K562 (cell line): ENCODE results near the gene TXNRD1. TPM values are rescaled to one million over a fixed set of nuclear protein-coding genes. Genes with fewer than 3 reads are reported as not detected.

Experiments used
- ATAC-seq: fragments of 200-7000 bp; cut with Tn5 transposase; 3 replicates; pipeline ENCODE4 v1.9.1; 2020; ENCODE audit warnings: moderate library complexity
- BruUV-seq: library from RNA; stranded (reverse); fragments of 400-500 nt; replicated peaks from 2 replicates; lab custom pipeline; 2021; lab: Mats Ljungman, UMichigan
- CTCF ChIA-PET: fragments of 300-600 bp; formaldehyde crosslinking; extraction: SDS; loops from one replicate; lab custom pipeline; 2021; ENCODE audit warnings: low intra/inter-chr PET ratio; lab: Yijun Ruan, JAX
- POLR2A ChIA-PET: fragments of 300-600, 350-650 bp; sonication (Branson Sonifier 250); formaldehyde crosslinking; extraction: SDS; loops from one replicate; lab custom pipeline; 2021; ENCODE audit warnings: antibody characterized with exemption, inconsistent platforms; lab: Yijun Ruan, JAX
- DNase-seq, 4 experiments: peaks; one replicate each; pipeline versions ENCODE4 v3.0.0 to v3.0.0-alpha.2; 2011 to 2018; ENCODE audit warnings: low spot score in 3 of 4, mixed read lengths in 3 of 4; ENCODE audit errors: extremely low read depth in 1 of 4
- FAIRE-seq: peaks from 2 replicates; lab custom pipeline; 2011; peaks lifted over from hg19 to GRCh38; lab: Jason Lieb, UNC
- H2AFZ ChIP-seq: 2 replicates; pipeline ENCODE4 v1.6.0; 2011; ENCODE audit warnings: low read depth, low read length, control low read depth, inconsistent platforms
- H3K27ac ChIP-seq: fragments of 200-600 bp; 3 replicates; pipeline ENCODE4 v1.8.0; 2011; ENCODE audit warnings: low read depth, mild to moderate bottlenecking, control low read depth, inconsistent platforms, low read length, moderate library complexity, mixed read lengths; ENCODE audit errors: extremely low read depth
- H3K27me3 ChIP-seq, 2 experiments: fragments of 300-600 bp in 1 of 2; 2 replicates in 1 of 2; 3 replicates in 1 of 2; pipeline versions ENCODE4 v1.6.0 to v1.8.0; 2011; ENCODE audit warnings: inconsistent platforms in 2 of 2, low read length in 2 of 2, mild to moderate bottlenecking in 1 of 2, mixed read lengths in 1 of 2, moderate library complexity in 1 of 2; ENCODE audit not compliant: control insufficient read depth in 2 of 2, insufficient read depth in 2 of 2
- H3K36me3 ChIP-seq: fragments of 300-600 bp; 3 replicates; pipeline ENCODE4 v1.8.0; 2011; ENCODE audit warnings: mild to moderate bottlenecking, low read length, inconsistent platforms; ENCODE audit not compliant: control insufficient read depth, insufficient read depth
- H3K4me1 ChIP-seq, 2 experiments: fragments of 200-600 bp in 1 of 2; replicated peaks in 1 of 2; 2 replicates in 1 of 2; 3 replicates in 1 of 2; pipeline versions ENCODE4 v1.5.1 to v1.8.0; 2011; ENCODE audit warnings: inconsistent platforms in 2 of 2, low read length in 2 of 2, mild to moderate bottlenecking in 1 of 2, mixed read lengths in 1 of 2, moderate library complexity in 1 of 2; ENCODE audit not compliant: control insufficient read depth in 2 of 2, insufficient read depth in 2 of 2
- H3K4me2 ChIP-seq: 2 replicates; pipeline ENCODE4 v1.6.1; 2011; ENCODE audit warnings: low read length, control low read depth, inconsistent platforms, mixed read lengths; ENCODE audit not compliant: insufficient read depth
- H3K4me3 ChIP-seq: fragments of 200-600 bp; sonication (generic), shearing (Covaris generic); 2 replicates; pipeline ENCODE4 v1.5.1; 2016; ENCODE audit warnings: control low read depth, inconsistent platforms
- H3K79me2 ChIP-seq: fragments of 200-600 bp; 3 replicates; pipeline ENCODE4 v1.8.0; 2011; ENCODE audit warnings: low read length, inconsistent platforms; ENCODE audit not compliant: control insufficient read depth, insufficient read depth
- H3K9ac ChIP-seq, 2 experiments: 2 replicates each; pipeline versions ENCODE4 v1.6.0 to v1.6.1; 2011; ENCODE audit warnings: low read depth in 2 of 2, low read length in 2 of 2, control low read depth in 1 of 2, inconsistent platforms in 1 of 2, mild to moderate bottlenecking in 1 of 2, mixed read lengths in 1 of 2; ENCODE audit not compliant: insufficient read depth in 1 of 2
- H3K9me1 ChIP-seq: one replicate; pipeline ENCODE4 v1.6.0; 2011; ENCODE audit warnings: inconsistent platforms, mild to moderate bottlenecking, low read length, moderate library complexity; ENCODE audit not compliant: control insufficient read depth, insufficient read depth
- H3K9me3 ChIP-seq: replicated peaks from 2 replicates; pipeline ENCODE4 v1.5.1; 2011; ENCODE audit warnings: low read depth, low read length, inconsistent platforms; ENCODE audit not compliant: control insufficient read depth, insufficient read depth
- H4K20me1 ChIP-seq: replicated peaks from 2 replicates; pipeline ENCODE4 v1.6.1; 2011; ENCODE audit warnings: low read length, inconsistent platforms, mixed read lengths; ENCODE audit not compliant: control insufficient read depth, insufficient read depth
- ARID1B ChIP-seq: fragments of 450-650 bp; IDR thresholded peaks from 2 replicates; pipeline ENCODE4 v1.6.1; 2016; ENCODE audit warnings: antibody characterized with exemption, mild to moderate bottlenecking, inconsistent platforms
- CBFA2T2 ChIP-seq: fragments of 450-650 bp; conservative IDR thresholded peaks from 2 replicates; pipeline ENCODE4 v1.6.1; 2017; ENCODE audit warnings: mild to moderate bottlenecking
- CBX3 ChIP-seq, 2 experiments: IDR thresholded peaks; 1 replicate in 1 of 2; 2 replicates in 1 of 2; pipeline ENCODE4 v1.6.1; 2012; ENCODE audit warnings: inconsistent platforms in 2 of 2, low read length in 2 of 2, borderline replicate concordance in 1 of 2, control low read depth in 1 of 2
- CEBPG ChIP-seq, 3 experiments: fragments of 200-800 bp in 1 of 3; sonication (Bioruptor generic) in 1 of 3; sonication (generic) in 1 of 3; formaldehyde crosslinking in 1 of 3; IDR thresholded peaks in 2 of 3; conservative IDR thresholded peaks in 1 of 3; 2 replicates each; pipeline versions ENCODE4 v1.6.1 to v1.8.0; 2016 to 2022; ENCODE audit warnings: missing compliant biosample characterization in 2 of 3, missing genetic modification characterization in 2 of 3, mild to moderate bottlenecking in 1 of 3, missing genetic modification reagents in 1 of 3
- ERF ChIP-seq: fragments of 450-650 bp; formaldehyde crosslinking; IDR thresholded peaks from 2 replicates; pipeline ENCODE4 v1.4.0; 2020; ENCODE audit warnings: mild to moderate bottlenecking, mixed read lengths
- MXI1 ChIP-seq: IDR thresholded peaks from 2 replicates; pipeline ENCODE4 v1.6.1; 2011; ENCODE audit warnings: low read depth, mild to moderate bottlenecking, improper control_type of control experiment, low read length
- POLR2AphosphoS2 ChIP-seq: IDR thresholded peaks from 2 replicates; pipeline ENCODE4 v1.6.1; 2012; ENCODE audit warnings: low read length, improper control_type of control experiment
- PURB ChIP-seq: sonication (generic); formaldehyde crosslinking; IDR thresholded peaks from 2 replicates; pipeline ENCODE4 v1.9.0; 2021; ENCODE audit warnings: low read depth, mild to moderate bottlenecking, missing genetic modification reagents
- RBM17 ChIP-seq: fragments of 200-400 bp; formaldehyde crosslinking; IDR thresholded peaks from 2 replicates; pipeline ENCODE4 v1.6.1; 2017; ENCODE audit warnings: low read depth, mild to moderate bottlenecking, low read length, borderline replicate concordance
- SMAD1 ChIP-seq: fragments of 150-350 bp; IDR thresholded peaks from 2 replicates; pipeline ENCODE4 v1.6.1; 2014; ENCODE audit warnings: low read length, low read depth; ENCODE audit not compliant: partially characterized antibody
- SRSF7 ChIP-seq: fragments of 200-400 bp; formaldehyde crosslinking; optimal IDR thresholded peaks from 2 replicates; pipeline ENCODE3; 2017; ENCODE audit warnings: mild to moderate bottlenecking, low read depth, low read length
- TAF7 ChIP-seq: fragments of 450-650 bp; IDR thresholded peaks from 2 replicates; pipeline ENCODE4 v1.6.1; 2016; ENCODE audit warnings: missing genetic modification characterization, missing compliant biosample characterization
- TCF7 ChIP-seq: sonication (generic); IDR thresholded peaks from 2 replicates; pipeline ENCODE4 v1.6.1; 2016; ENCODE audit warnings: antibody characterized with exemption, borderline replicate concordance
- ZBTB8A ChIP-seq: fragments of 450-650 bp; IDR thresholded peaks from 2 replicates; pipeline ENCODE4 v1.6.1; 2018; ENCODE audit warnings: mild to moderate bottlenecking, moderate library complexity; ENCODE audit not compliant: partially characterized antibody
- ZKSCAN1 ChIP-seq: fragments of 150-350 bp; IDR thresholded peaks from 2 replicates; pipeline ENCODE4 v1.6.1; 2016; ENCODE audit warnings: low read depth, low read length
- ZNF263 ChIP-seq: sonication (generic); formaldehyde crosslinking; IDR thresholded peaks from 2 replicates; pipeline ENCODE4 v1.8.0; 2022; ENCODE audit warnings: mild to moderate bottlenecking, missing genetic modification reagents, borderline replicate concordance
- ZNF311 ChIP-seq: fragments of 250-450 bp; sonication (Bioruptor Pico); IDR thresholded peaks from 2 replicates; pipeline ENCODE4 v1.4.0; 2020; ENCODE audit warnings: mild to moderate bottlenecking, moderate library complexity
- WGBS: fragments of 100-300 bp; shearing (Covaris generic); methylation state at CpG from one replicate; pipeline ENCODE4 v1.1.6; 2016; ENCODE audit warnings: low coverage, mixed read lengths; ENCODE audit not compliant: insufficient coverage; ENCODE audit errors: missing lambda C conversion rate; 5-methylcytosine and 5-hydroxymethylcytosine counted together
- in situ Hi-C: fragments of 300-500 bp; cut with MboI; formaldehyde crosslinking; loops from 4 replicates; pipeline ENCODE4 v1.15.0; 2018; ENCODE audit warnings: inconsistent platforms, mixed read lengths
- intact Hi-C: fragments of 100-400 bp; cut with micrococcal nuclease; formaldehyde crosslinking; loops from 2 replicates; pipeline ENCODE4 v1.14.2; 2022
- polyA plus RNA-seq, 8 experiments: library from polyadenylated mRNA; depleted of rRNA in 4 of 8; stranded (reverse) in 5 of 8; unstranded in 3 of 8; fragments of >200 nt; fragmentation: Nextera tagmentation in 2 of 8; fragmentation: Illumina TruSeq in 1 of 8; extraction: Ambion mirVana in 2 of 8; extraction: Trizol in 1 of 8; gene quantifications; 2 replicates each; pipeline versions ENCODE4 v1.2.1 to v1.2.3, GENCODE V29; 2011 to 2014; ENCODE audit warnings: inconsistent platforms in 1 of 8, missing spikeins in 1 of 8
- total RNA-seq, 7 experiments: library from RNA; depleted of rRNA in 6 of 7; stranded (reverse); fragments of >200 nt in 6 of 7; fragmentation: Illumina TruSeq in 2 of 7; extraction: Trizol in 2 of 7; gene quantifications; 2 replicates each; pipeline versions ENCODE4 v1.2.1 to v1.2.3, GENCODE V29; 2011 to 2021; ENCODE audit warnings: low replicate concordance in 1 of 7
- TF ChIP-seq, protein P1 (sequence below): fragments of 250-450 bp; sonication (Bioruptor Pico); IDR thresholded peaks from 2 replicates; pipeline ENCODE4 v1.4.0; 2020; ENCODE audit warnings: mild to moderate bottlenecking
- TF ChIP-seq, protein P2 (sequence below): sonication (generic); formaldehyde crosslinking; IDR thresholded peaks from 2 replicates; pipeline ENCODE4 v1.8.0; 2022; ENCODE audit warnings: mild to moderate bottlenecking, missing genetic modification reagents

The TXNRD1 gene
- total and polyA plus RNA-seq, 9 of the 15 experiments (the other 6 are each of a cell fraction or from before 2014, with no cell fraction given), result 107 to 189 (median 146) TPM

DNA sequence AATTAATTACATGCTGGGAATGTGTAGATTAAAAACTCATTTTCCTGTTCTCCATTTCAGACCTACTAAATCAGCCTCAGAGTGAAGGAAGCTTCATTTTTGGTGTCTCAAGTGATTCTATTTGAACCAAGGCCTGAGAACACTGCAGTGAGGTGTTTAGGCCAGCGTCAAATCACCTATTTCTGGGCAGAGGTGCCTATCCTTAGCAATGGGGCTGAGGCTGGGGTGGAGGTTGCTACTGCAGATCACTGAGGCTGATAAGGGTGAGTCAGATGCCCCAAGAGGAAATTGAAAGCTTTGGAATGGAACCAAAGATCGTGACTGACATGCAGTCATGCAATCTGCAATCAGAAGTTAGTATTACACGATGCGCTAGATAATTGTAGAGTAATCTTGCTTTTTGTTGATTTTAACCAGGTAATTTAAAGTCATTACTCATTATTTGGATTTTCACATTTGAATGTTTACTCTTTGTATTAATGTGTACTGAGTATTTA, 4.4 kb downstream of the TXNRD1 start (continued):
- no peak for TF ChIP-seq SRSF7
- TF ChIP-seq ZNF311 (CRISPR knock-in tag), result no peak
- TF ChIP-seq CBX3 (IDR thresholded peaks at IDR 0.05; ENCODE audit: borderline replicate concordance in 1 of 2, low read length in 2 of 2), result no peak
- TF ChIP-seq ZBTB8A, result no peak
- no peak for TF ChIP-seq SMAD1
- no peak for TF ChIP-seq TCF7
- no peak for TF ChIP-seq ERF (CRISPR knock-in tag)
- no peak for TF ChIP-seq CEBPG (CRISPR knock-in tag; IDR thresholded peaks at IDR 0.05)
- TF ChIP-seq CEBPG (tag; conservative IDR thresholded peaks at IDR 0.05 in 1 of 2, IDR thresholded peaks at IDR 0.05 in 1 of 2), result 0 out of 4 replicates have a peak, but pooled peaks of 1 of the 2 experiments have one; percentile 15
- peak; percentile 60; the same call in 1 of the 2 replicates for TF ChIP-seq ARID1B

DNA sequence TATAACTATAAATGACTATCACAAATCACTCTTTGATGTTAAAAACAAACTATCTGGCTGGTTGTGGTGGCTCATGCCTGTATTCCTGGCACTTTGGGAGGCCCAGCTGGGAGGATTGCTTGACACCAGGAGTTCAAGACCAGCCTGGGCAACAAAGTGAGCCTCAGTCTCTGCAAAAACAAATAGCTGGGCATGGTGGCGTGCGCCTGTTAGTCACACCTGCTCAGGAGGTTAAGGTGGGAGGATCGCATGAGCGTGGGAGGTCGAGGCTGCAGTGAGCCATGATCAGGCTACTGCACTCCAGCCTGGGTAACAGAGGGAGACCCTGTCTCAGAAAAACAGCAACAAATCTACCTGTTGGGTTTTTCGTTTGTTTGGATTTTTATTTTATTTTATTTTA, 5.4 kb downstream of the TXNRD1 start:
- Histone ChIP-seq H3K79me2 (no peaks in the 10 kb centered on the region), H3K4me2 (no peak overlapping the region), H3K27ac (no peak overlapping the region), H3K9me1 (no peaks in the 10 kb centered on the region), H3K9ac (no peak overlapping the region), H3K4me1 (peaks cover 6 to 11% of the 10 kb centered on the region in 2 experiments; a peak in 4 of 5 replicates), H3K36me3 (no peaks in the 10 kb centered on the region), H2AFZ (no peak overlapping the region), H4K20me1 (no peaks in the 10 kb centered on the region), H3K4me3 (no peak overlapping the region), H3K27me3 (peaks cover 0 to 5% of the 10 kb centered on the region in 2 experiments; a peak in 3 of 5 replicates), H3K9me3 (no peaks in the 10 kb centered on the region)
- intact Hi-C loops, result no loop called here
- ATAC-seq (no peak), DNase-seq (no peak), FAIRE-seq (no peak)
- ChIA-PET POLR2A (interaction anchor here (1.3 to 9.2 kb wide), 3 partner anchors 69 to 76 kb away, joined by 5 to 67 read pairs (median 5); no protein-coding TSS in a partner anchor), CTCF (no interaction called here)
- in situ Hi-C loops, result loop anchor here (25.0 kb wide), 2 partner anchors 841 to 1166 kb away; no protein-coding TSS in a partner anchor
- 50% methylated on average over 6 of the region's 6 CpGs for WGBS
- BruUV-seq, result no TSS peak
- TF ChIP-seq MXI1 (no peak), PURB (no peak), RBM17 (no peak), CBFA2T2 (no peak), POLR2AphosphoS2 (no peak), ZNF263 (no peak), ZKSCAN1 (no peak), TAF7 (tag) (no peak)
- TF ChIP-seq, protein P1, sequence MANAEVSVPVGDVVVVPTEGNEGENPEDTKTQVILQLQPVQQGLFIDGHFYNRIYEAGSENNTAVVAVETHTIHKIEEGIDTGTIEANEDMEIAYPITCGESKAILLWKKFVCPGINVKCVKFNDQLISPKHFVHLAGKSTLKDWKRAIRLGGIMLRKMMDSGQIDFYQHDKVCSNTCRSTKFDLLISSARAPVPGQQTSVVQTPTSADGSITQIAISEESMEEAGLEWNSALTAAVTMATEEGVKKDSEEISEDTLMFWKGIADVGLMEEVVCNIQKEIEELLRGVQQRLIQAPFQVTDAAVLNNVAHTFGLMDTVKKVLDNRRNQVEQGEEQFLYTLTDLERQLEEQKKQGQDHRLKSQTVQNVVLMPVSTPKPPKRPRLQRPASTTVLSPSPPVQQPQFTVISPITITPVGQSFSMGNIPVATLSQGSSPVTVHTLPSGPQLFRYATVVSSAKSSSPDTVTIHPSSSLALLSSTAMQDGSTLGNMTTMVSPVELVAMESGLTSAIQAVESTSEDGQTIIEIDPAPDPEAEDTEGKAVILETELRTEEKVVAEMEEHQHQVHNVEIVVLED (CRISPR knock-in tag), result no peak
- TF ChIP-seq, protein P2, sequence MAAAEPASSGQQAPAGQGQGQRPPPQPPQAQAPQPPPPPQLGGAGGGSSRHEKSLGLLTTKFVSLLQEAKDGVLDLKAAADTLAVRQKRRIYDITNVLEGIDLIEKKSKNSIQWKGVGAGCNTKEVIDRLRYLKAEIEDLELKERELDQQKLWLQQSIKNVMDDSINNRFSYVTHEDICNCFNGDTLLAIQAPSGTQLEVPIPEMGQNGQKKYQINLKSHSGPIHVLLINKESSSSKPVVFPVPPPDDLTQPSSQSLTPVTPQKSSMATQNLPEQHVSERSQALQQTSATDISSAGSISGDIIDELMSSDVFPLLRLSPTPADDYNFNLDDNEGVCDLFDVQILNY (CRISPR knock-in tag), result no peak
